Uterus (tissue), 4 donors: ENCODE data around the gene ZNF236. TPM values are rescaled to one million over a fixed set of nuclear protein-coding genes. Genes with fewer than 3 reads are reported as not detected.

ENCODE experiments used
- DNase-seq, 2 donors: peaks; one replicate each; pipeline ENCODE4 v3.0.0-alpha.2; 2019 to 2020
- H3K27ac ChIP-seq, 2 donors: fragments of 200-600 bp; sonication (generic); 1 replicate in 1 of 2; 2 replicates in 1 of 2; pipeline ENCODE4 v1.5.1; 2016 to 2018
- H3K27me3 ChIP-seq, 2 donors: fragments of 200-600 bp; sonication (generic); one replicate each; pipeline ENCODE4 v1.5.1; 2018 to 2019; ENCODE audit warnings: control low read depth in 1 of 2
- H3K36me3 ChIP-seq, 2 donors: fragments of 200-600 bp; sonication (generic); one replicate each; pipeline ENCODE4 v1.5.1; 2019; ENCODE audit warnings: control low read depth in 1 of 2
- H3K4me1 ChIP-seq, 2 donors: fragments of 200-600 bp; sonication (generic); one replicate each; pipeline ENCODE4 v1.5.1; 2018 to 2019; ENCODE audit warnings: control low read depth in 1 of 2
- H3K4me3 ChIP-seq, 2 donors: fragments of 200-600 bp; sonication (generic); 1 replicate in 1 of 2; 2 replicates in 1 of 2; pipeline ENCODE4 v1.5.1; 2018 to 2019; ENCODE audit warnings: mild to moderate bottlenecking in 1 of 2
- H3K9me3 ChIP-seq, 2 donors: fragments of 200-600 bp; sonication (generic); one replicate each; pipeline ENCODE4 v1.5.1; 2019; ENCODE audit warnings: control low read depth in 1 of 2
- CTCF ChIP-seq, 4 experiments: fragments of 200-600 bp in 2 of 4; fragments of 450-650 bp in 2 of 4; sonication (generic) in 2 of 4; IDR thresholded peaks; one replicate each; pipeline ENCODE4 v1.5.1; 2016 to 2019; ENCODE audit warnings: antibody characterized with exemption in 4 of 4, mild to moderate bottlenecking in 2 of 4, moderate library complexity in 1 of 4
- POLR2A ChIP-seq, 2 donors: fragments of 450-650 bp; IDR thresholded peaks; one replicate each; pipeline ENCODE4 v1.6.1; 2016; ENCODE audit warnings: antibody characterized with exemption in 2 of 2, mild to moderate bottlenecking in 1 of 2, moderate library complexity in 1 of 2
- intact Hi-C: fragments of 100-400 bp; cut with DNase I; formaldehyde crosslinking; loops from one replicate; pipeline ENCODE4 v1.15.1; 2023; ENCODE audit warnings: low total_unique reads
- total RNA-seq, 4 donors: library from RNA; depleted of rRNA in 3 of 4; stranded (reverse); fragments of >200 nt in 3 of 4; gene quantifications; one replicate each; pipeline versions ENCODE4 v1.1.0 to v1.2.4, GENCODE V29; 2014 to 2023
- donor health status: DM: yes; HTN: yes; CAD: no.

ZNF236 gene
- total RNA-seq, 4 donors from 2014 or later: 16.7 to 40.7 (median 22.9) TPM

GRCh38 chr18:77012806-77013541 lies 190.6 kb downstream of the ZNF236 start:
- intact Hi-C loops: no loop called here
- peak overlapping the region; percentile 71 to 72 for H3K27ac ChIP-seq
- H3K4me3 ChIP-seq: no peak overlapping the region
- H3K36me3 ChIP-seq: no peaks in the 10 kb centered on the region
- TF ChIP-seq POLR2A (IDR thresholded peaks at IDR 0.05): no peak
- TF ChIP-seq CTCF (IDR thresholded peaks at IDR 0.05): no peak
- no peaks in the 10 kb centered on the region for H3K27me3 ChIP-seq
- no peaks in the 10 kb centered on the region for H3K9me3 ChIP-seq
- no peaks in the 10 kb centered on the region for H3K4me1 ChIP-seq
- DNase-seq: no peak

GRCh38 chr18:77013811-77014521 lies 191.6 kb downstream of the ZNF236 start:
- H3K27me3 ChIP-seq: no peaks in the 10 kb centered on the region
- no peak overlapping the region for H3K4me3 ChIP-seq

GRCh38 chr18:77014538-77014937 lies 192.2 kb downstream of the ZNF236 start:
- Histone ChIP-seq H3K4me3 (no peak overlapping the region), H3K36me3 (no peaks in the 10 kb centered on the region), H3K9me3 (no peaks in the 10 kb centered on the region), H3K4me1 (no peaks in the 10 kb centered on the region), H3K27me3 (no peaks in the 10 kb centered on the region), H3K27ac (peak overlapping the region; percentile 71 to 72)
- intact Hi-C loops: no loop called here
- no peak for DNase-seq
- TF ChIP-seq CTCF (IDR thresholded peaks at IDR 0.05): no peak
- no peak for TF ChIP-seq POLR2A (IDR thresholded peaks at IDR 0.05)

More at GRCh38 chr18:77013811-77014521, 191.6 kb downstream of the ZNF236 start:
- H3K27ac ChIP-seq: peak overlapping the region; percentile 71 to 72
- H3K9me3 ChIP-seq: no peaks in the 10 kb centered on the region
- intact Hi-C loops: no loop called here
- DNase-seq: peak; percentile 27 to 37
- no peaks in the 10 kb centered on the region for H3K36me3 ChIP-seq
- H3K4me1 ChIP-seq: no peaks in the 10 kb centered on the region
- TF ChIP-seq CTCF (IDR thresholded peaks at IDR 0.05) (no peak), POLR2A (IDR thresholded peaks at IDR 0.05) (no peak)

- H3K36me3 ChIP-seq: no peaks in the 10 kb centered on the region
- intact Hi-C loops: no loop called here
- H3K4me1 ChIP-seq: no peaks in the 10 kb centered on the region
- no peaks in the 10 kb centered on the region for H3K27me3 ChIP-seq
- H3K4me3 ChIP-seq: no peak overlapping the region
- no peak for DNase-seq
- TF ChIP-seq CTCF (IDR thresholded peaks at IDR 0.05) (no peak), POLR2A (IDR thresholded peaks at IDR 0.05) (no peak)
- H3K9me3 ChIP-seq: no peaks in the 10 kb centered on the region
- H3K27ac ChIP-seq: no peak overlapping the region
These were observed 192.8 kb downstream of the ZNF236 start for GRCh38 chr18:77015169-77015568.
